ENCODE data around the gene AKAP13. TPM values are rescaled to one million over a fixed set of nuclear protein-coding genes. Genes with fewer than 3 reads are reported as not detected.

The AKAP13 gene
- total RNA-seq, 1 experiment from 2014 or later: 47.3 TPM

- no peak overlapping the region for H3K14ac ChIP-seq (ENCODE audit: insufficient read depth, low read length)
- H3K9ac ChIP-seq (ENCODE audit: extremely low read depth, insufficient read length, low read length): no peak overlapping the region
- H4K8ac ChIP-seq (replicated peaks; ENCODE audit: insufficient read length, low read depth, low read length): no peak overlapping the region
- H2BK12ac ChIP-seq (ENCODE audit: insufficient read length, low read depth, low read length): no peak overlapping the region
- H3K4ac ChIP-seq (ENCODE audit: low read depth, low read length): no peak overlapping the region
- no peak overlapping the region for H3K18ac ChIP-seq (ENCODE audit: insufficient read length, low read depth, low read length)
- H2BK15ac ChIP-seq (ENCODE audit: low read depth, low read length): no peak overlapping the region
- H3T11ph ChIP-seq (ENCODE audit: low read length): no peak overlapping the region
- no peaks in the 10 kb centered on the region for H3K27me3 ChIP-seq (ENCODE audit: insufficient read depth, low read length)
- H2BK20ac ChIP-seq (ENCODE audit: low read depth, low read length, poor library complexity, severe bottlenecking): no peak overlapping the region
- no peak overlapping the region for H3K23ac ChIP-seq (ENCODE audit: insufficient read length, low read depth, low read length)
- TF ChIP-seq, protein P1, sequence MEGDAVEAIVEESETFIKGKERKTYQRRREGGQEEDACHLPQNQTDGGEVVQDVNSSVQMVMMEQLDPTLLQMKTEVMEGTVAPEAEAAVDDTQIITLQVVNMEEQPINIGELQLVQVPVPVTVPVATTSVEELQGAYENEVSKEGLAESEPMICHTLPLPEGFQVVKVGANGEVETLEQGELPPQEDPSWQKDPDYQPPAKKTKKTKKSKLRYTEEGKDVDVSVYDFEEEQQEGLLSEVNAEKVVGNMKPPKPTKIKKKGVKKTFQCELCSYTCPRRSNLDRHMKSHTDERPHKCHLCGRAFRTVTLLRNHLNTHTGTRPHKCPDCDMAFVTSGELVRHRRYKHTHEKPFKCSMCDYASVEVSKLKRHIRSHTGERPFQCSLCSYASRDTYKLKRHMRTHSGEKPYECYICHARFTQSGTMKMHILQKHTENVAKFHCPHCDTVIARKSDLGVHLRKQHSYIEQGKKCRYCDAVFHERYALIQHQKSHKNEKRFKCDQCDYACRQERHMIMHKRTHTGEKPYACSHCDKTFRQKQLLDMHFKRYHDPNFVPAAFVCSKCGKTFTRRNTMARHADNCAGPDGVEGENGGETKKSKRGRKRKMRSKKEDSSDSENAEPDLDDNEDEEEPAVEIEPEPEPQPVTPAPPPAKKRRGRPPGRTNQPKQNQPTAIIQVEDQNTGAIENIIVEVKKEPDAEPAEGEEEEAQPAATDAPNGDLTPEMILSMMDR (conservative IDR thresholded peaks at IDR 0.05): no peak
- no peak overlapping the region for H2AFZ ChIP-seq (ENCODE audit: low read length)
- no peaks in the 10 kb centered on the region for H3K79me1 ChIP-seq (ENCODE audit: insufficient read depth, low read depth, low read length, poor library complexity, severe bottlenecking)
- H3K9me3 Mint-ChIP-seq: no peaks in the 10 kb centered on the region
- no peaks in the 10 kb centered on the region for H3K23me2 ChIP-seq (ENCODE audit: insufficient read length, low read depth, low read length, poor library complexity, severe bottlenecking)
- DNase-seq: no peak
- H3K56ac ChIP-seq (ENCODE audit: insufficient read length, low read depth, low read length): no peak overlapping the region
- no peak overlapping the region for H3K4me3 Mint-ChIP-seq
- H2AK5ac ChIP-seq (ENCODE audit: insufficient read length, low read length): no peak overlapping the region
- no peak overlapping the region for H4K5ac ChIP-seq (ENCODE audit: insufficient read length, low read depth, low read length)
- peaks cover 7 to 16% of the 10 kb centered on the region in 2 experiments for H3K4me1 Mint-ChIP-seq
- no peak overlapping the region for H2BK5ac ChIP-seq (ENCODE audit: insufficient read length, low read length)
- no peaks in the 10 kb centered on the region for H3K9me3 ChIP-seq (ENCODE audit: control insufficient read depth, low read depth, low read length)
- H3K4me1 ChIP-seq (ENCODE audit: insufficient read depth, low read length): no peaks in the 10 kb centered on the region; the same call in 1 of the 2 replicates
- H3K27me3 Mint-ChIP-seq (ENCODE audit: low read depth): no peaks in the 10 kb centered on the region
- H3K4me2 ChIP-seq (ENCODE audit: insufficient read depth, insufficient read length, low read length): no peak overlapping the region
- no CpG with 5 or more reads among the region's 3 CpGs for WGBS (ENCODE audit: extremely low coverage, insufficient read length, low lambda C conversion rate)
- no peak overlapping the region for H3K27ac ChIP-seq (ENCODE audit: insufficient read length, low read depth, low read length)
- no peak overlapping the region for H2BK120ac ChIP-seq (ENCODE audit: low read depth, low read length, poor library complexity, severe bottlenecking)
- H4K91ac ChIP-seq (ENCODE audit: insufficient read length, low read depth, low read length): no peak overlapping the region
- peaks cover 0 to 14% (median 4%) of the 10 kb centered on the region in 3 experiments; a peak in 5 of 7 replicates for H3K36me3 Mint-ChIP-seq (ENCODE audit: insufficient read depth in 1 of 3, low read depth in 3 of 3)
- H4K20me1 ChIP-seq (ENCODE audit: control insufficient read depth, insufficient read depth, insufficient read length): no peaks in the 10 kb centered on the region
- 0 out of 2 replicates have a peak, but pooled peaks cover 2% of the 10 kb centered on the region for H3K79me2 ChIP-seq (ENCODE audit: insufficient read depth, low read length)
- no peak overlapping the region for H3K27ac Mint-ChIP-seq
Observed at GRCh38 chr15:85542895-85543331, 162.5 kb downstream of the AKAP13 start.
